ENCODE results near the gene LINC01488. TPM values are rescaled to one million over a fixed set of nuclear protein-coding genes. Genes with fewer than 3 reads are reported as not detected.

LINC01488 gene
- total RNA-seq, 1 donor from 2014 or later, result not detected

DNA sequence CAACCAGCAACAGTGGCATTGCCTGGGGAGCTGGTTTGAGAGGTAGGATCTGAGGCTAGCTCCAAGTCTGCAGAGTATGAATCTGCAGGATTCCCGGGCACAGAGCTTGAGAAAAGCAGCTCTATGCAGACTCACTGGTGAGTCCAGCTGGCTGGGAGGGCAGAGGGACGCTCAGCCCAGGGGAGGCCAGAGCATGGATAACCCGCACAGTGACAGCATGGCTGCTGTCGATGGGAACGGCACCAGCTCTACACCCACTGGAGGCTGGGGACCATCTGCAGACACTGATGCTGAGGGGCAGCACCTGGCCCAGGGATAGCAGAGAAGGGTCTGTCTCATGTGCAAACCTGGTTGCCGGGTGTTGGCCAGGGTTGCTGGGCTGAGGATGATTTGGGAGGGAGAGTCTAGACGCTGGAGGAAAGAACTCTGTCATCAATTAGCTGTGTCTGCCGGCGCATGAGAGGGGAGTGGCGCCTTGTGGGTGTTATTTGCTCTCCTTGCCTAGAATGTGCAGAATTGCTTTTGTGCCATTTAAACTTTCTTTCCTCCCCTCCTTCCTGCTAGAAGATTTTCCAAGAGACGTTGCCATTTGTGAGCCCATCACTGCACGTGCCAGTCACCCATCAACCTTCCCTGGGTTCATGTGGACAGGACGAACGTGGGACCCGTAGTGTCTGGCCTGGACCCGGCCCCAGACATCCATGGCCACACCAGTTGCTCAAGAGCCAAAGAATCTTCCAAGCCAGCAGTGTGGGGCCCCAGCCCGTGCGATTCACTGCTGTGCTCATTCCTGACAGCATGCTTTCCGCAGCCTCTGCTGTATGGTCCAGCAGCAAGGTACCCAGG is 19.1 kb upstream of the LINC01488 start:
- Mint-ChIP-seq H3K27ac (ENCODE audit: unreplicated experiment) (no peak overlapping the region), H3K4me3 (ENCODE audit: unreplicated experiment) (no peak overlapping the region), H3K9me3 (ENCODE audit: unreplicated experiment) (no peaks in the 10 kb centered on the region), H3K27me3 (ENCODE audit: unreplicated experiment) (no peaks in the 10 kb centered on the region), H3K4me1 (ENCODE audit: unreplicated experiment) (no peaks in the 10 kb centered on the region), H3K36me3 (ENCODE audit: low read depth, unreplicated experiment) (peaks cover 4% of the 10 kb centered on the region)
- DNase-seq (ENCODE audit: low spot score), result no peak
- TF ChIP-seq, protein P1, sequence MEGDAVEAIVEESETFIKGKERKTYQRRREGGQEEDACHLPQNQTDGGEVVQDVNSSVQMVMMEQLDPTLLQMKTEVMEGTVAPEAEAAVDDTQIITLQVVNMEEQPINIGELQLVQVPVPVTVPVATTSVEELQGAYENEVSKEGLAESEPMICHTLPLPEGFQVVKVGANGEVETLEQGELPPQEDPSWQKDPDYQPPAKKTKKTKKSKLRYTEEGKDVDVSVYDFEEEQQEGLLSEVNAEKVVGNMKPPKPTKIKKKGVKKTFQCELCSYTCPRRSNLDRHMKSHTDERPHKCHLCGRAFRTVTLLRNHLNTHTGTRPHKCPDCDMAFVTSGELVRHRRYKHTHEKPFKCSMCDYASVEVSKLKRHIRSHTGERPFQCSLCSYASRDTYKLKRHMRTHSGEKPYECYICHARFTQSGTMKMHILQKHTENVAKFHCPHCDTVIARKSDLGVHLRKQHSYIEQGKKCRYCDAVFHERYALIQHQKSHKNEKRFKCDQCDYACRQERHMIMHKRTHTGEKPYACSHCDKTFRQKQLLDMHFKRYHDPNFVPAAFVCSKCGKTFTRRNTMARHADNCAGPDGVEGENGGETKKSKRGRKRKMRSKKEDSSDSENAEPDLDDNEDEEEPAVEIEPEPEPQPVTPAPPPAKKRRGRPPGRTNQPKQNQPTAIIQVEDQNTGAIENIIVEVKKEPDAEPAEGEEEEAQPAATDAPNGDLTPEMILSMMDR (IDR thresholded peaks at IDR 0.05; ENCODE audit: unreplicated experiment), result no peak

- H3K4me1 Mint-ChIP-seq (ENCODE audit: unreplicated experiment), result no peaks in the 10 kb centered on the region
- DNase-seq (ENCODE audit: low spot score), result no peak
- H3K9me3 Mint-ChIP-seq (ENCODE audit: unreplicated experiment), result no peaks in the 10 kb centered on the region
- H3K27ac Mint-ChIP-seq (ENCODE audit: unreplicated experiment), result peak overlapping the region; percentile 67
- H3K4me3 Mint-ChIP-seq (ENCODE audit: unreplicated experiment), result no peak overlapping the region
- peaks cover 4% of the 10 kb centered on the region for H3K27me3 Mint-ChIP-seq (ENCODE audit: unreplicated experiment)
- peaks cover 4% of the 10 kb centered on the region for H3K36me3 Mint-ChIP-seq (ENCODE audit: low read depth, unreplicated experiment)
- TF ChIP-seq, protein P1 (IDR thresholded peaks at IDR 0.05; ENCODE audit: unreplicated experiment), result no peak
These were observed 18.1 kb upstream of the LINC01488 start for GRCh38 chr11:69463181-69463994.

DNA sequence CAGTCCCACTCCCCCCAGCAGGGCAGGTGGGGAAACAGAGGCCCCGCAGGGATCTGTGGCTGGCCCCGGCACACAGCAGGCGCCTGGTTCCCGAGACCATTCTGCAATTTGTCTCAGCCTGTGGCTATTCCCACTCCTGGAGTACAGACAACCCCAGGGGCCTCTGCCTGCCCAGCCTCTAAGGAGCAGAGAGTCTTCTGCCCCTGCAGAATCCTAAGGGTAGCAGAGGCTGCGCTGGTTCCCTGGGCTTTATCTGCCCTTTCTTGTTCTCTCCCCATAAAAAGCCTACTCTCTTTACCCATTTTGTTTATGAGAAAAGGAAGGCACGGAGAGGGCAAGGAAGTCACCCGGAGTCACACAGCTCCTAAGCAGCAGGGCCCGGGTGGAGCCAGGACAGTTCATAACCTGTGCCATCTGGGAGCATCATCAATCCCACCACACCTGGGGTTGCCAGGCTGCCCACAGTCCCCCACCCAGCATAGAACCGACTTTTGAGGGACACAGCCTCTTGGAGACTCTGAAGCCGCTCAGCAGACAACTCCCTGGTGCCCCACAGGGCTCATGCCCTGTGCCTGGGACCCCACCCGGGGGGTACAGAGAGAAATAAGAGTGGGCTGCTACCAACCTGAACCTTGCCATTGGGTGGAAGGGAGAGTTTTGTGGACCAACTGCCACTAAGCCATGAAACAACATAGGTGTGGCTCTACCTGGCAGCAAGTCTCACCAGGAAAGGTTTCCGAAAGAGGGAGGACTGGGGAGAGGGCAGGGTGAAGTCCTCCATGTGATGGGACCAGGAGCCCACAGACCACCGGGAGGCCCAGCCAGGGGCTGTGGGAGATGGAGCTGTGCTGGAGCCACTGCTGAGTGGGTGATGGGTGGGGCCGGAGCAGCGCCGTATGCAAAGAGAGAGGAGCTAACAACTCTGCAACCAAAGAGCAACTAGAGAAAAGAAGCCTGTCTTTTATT is 17.2 kb upstream of the LINC01488 start:
- Mint-ChIP-seq H3K27me3 (ENCODE audit: unreplicated experiment) (peaks cover 5% of the 10 kb centered on the region), H3K4me3 (ENCODE audit: unreplicated experiment) (no peak overlapping the region), H3K27ac (ENCODE audit: unreplicated experiment) (no peak overlapping the region), H3K4me1 (ENCODE audit: unreplicated experiment) (no peaks in the 10 kb centered on the region), H3K36me3 (ENCODE audit: low read depth, unreplicated experiment) (peaks cover 4% of the 10 kb centered on the region), H3K9me3 (ENCODE audit: unreplicated experiment) (no peaks in the 10 kb centered on the region)
- no peak for DNase-seq (ENCODE audit: low spot score)
- TF ChIP-seq, protein P1 (IDR thresholded peaks at IDR 0.05; ENCODE audit: unreplicated experiment), result no peak

DNA sequence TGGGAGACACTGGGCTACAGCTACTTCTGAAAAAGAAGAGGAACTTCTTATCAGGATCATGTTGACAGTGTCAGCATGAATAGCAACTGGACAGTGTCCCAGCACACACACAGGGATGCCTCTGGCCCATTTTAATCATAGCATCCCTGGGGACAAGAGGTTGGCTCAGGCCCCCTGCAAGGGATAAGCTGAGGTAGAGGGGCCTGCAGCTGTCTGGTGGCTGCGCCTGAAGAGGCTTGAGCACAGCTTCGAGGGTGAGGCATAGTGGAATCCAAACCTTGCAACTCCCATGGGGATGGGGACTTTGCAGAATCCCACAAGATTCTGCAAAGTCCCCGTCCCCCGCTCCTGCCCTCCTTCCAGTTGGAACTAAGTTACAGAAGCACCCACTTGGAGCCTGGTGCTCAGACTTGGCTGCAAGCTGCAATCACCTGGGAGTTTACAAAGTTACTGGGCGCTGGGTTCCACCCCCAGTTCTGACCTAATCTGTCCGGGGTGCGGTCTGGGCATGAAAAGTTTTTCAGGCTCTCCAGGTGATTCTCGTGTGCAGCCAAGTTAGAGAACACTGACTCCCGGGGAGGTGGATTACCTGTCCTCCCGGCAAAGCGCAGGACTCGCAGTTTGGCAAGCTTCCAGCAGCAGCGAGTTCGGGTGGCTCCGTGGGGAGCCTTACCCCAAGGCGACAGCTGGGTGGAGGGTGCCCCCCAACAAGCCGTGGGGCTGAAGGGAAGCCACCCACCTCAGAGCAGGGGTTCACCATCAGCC is 16.0 kb upstream of the LINC01488 start:
- H3K27ac Mint-ChIP-seq (ENCODE audit: unreplicated experiment), result no peak overlapping the region
- peaks cover 4% of the 10 kb centered on the region for H3K36me3 Mint-ChIP-seq (ENCODE audit: low read depth, unreplicated experiment)
- peaks cover 5% of the 10 kb centered on the region for H3K27me3 Mint-ChIP-seq (ENCODE audit: unreplicated experiment)
- no peaks in the 10 kb centered on the region for H3K4me1 Mint-ChIP-seq (ENCODE audit: unreplicated experiment)
- no peak overlapping the region for H3K4me3 Mint-ChIP-seq (ENCODE audit: unreplicated experiment)
- TF ChIP-seq, protein P1 (IDR thresholded peaks at IDR 0.05; ENCODE audit: unreplicated experiment), result no peak
- no peak for DNase-seq (ENCODE audit: low spot score)
- H3K9me3 Mint-ChIP-seq (ENCODE audit: unreplicated experiment), result no peaks in the 10 kb centered on the region

All from endothelial cell (in vitro differentiated cells).